Daoy (cell line): ENCODE data around the gene GTF2A1. TPM values are rescaled to one million over a fixed set of nuclear protein-coding genes. Genes with fewer than 3 reads are reported as not detected.

Experiments used
- DNase-seq: peaks from one replicate; pipeline ENCODE4 v3.0.0-alpha.2; 2015; ENCODE audit warnings: low read depth
- total RNA-seq: library from RNA; depleted of rRNA; stranded (reverse); fragments of >200 nt; shearing (Covaris generic); gene quantifications from 2 replicates; pipeline ENCODE4 v1.2.3, GENCODE V29; 2014; rRNA removed

The GTF2A1 gene
- total RNA-seq, 1 experiment from 2014 or later, result 12.7 TPM

- no peak for DNase-seq
These were observed 87.4 kb downstream of the GTF2A1 start for GRCh38 chr14:81133400-81133799.

GRCh38 chr14:81132468-81132867 is 88.3 kb downstream of the GTF2A1 start:
- no peak for DNase-seq

- DNase-seq, result no peak
These were observed 91.5 kb downstream of the GTF2A1 start for GRCh38 chr14:81129242-81129641.

- no peak for DNase-seq
These were observed 93.0 kb downstream of the GTF2A1 start for GRCh38 chr14:81127785-81128184.

- no peak for DNase-seq
These were observed 95.2 kb downstream of the GTF2A1 start for GRCh38 chr14:81125536-81125935.

Other genes starting within 250 kb of the GTF2A1 start
- gene STON2, start 179.4 kb upstream of the GTF2A1 start, total RNA-seq, result 7.8 and 10.5 TPM in 2 replicates